ENCODE results near the gene MLLT3. TPM values are rescaled to one million over a fixed set of nuclear protein-coding genes. Genes with fewer than 3 reads are reported as not detected.

The MLLT3 gene
- total and polyA plus RNA-seq, 3 donors from 2014 or later, result 5.2 to 11.0 (median 7.6) TPM

DNA sequence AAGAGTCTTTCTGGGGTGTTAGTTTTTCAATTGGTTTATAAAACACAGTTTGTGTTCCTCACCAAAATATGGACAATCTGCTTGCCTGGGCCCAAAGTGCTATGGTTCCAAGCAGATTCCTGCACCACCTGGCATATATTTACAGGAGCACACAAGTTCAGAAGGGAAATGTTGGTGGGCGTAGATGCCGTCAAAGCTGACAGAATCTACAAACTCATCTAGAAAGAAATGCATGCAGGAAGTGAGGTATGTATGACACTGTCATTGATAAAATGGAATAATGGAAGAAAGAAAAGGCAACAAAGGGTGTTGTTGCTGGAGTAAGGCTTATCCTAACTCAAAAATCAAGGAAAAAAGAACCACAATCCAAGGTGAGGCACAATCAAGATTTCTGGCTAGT, 225.8 kb downstream of the MLLT3 start:
- Histone ChIP-seq H3K27ac (no peak overlapping the region), H3K9me3 (no peaks in the 10 kb centered on the region), H3K4me1 (no peaks in the 10 kb centered on the region), H3K27me3 (no peaks in the 10 kb centered on the region), H3K36me3 (ENCODE audit: low read depth, missing control alignments) (no peaks in the 10 kb centered on the region), H3K4me3 (no peak overlapping the region)
- no peak for DNase-seq
- WGBS, 2 donors, result 95 to 96% methylated on average over 2 of the region's 2 CpGs
- TF ChIP-seq, protein P1, sequence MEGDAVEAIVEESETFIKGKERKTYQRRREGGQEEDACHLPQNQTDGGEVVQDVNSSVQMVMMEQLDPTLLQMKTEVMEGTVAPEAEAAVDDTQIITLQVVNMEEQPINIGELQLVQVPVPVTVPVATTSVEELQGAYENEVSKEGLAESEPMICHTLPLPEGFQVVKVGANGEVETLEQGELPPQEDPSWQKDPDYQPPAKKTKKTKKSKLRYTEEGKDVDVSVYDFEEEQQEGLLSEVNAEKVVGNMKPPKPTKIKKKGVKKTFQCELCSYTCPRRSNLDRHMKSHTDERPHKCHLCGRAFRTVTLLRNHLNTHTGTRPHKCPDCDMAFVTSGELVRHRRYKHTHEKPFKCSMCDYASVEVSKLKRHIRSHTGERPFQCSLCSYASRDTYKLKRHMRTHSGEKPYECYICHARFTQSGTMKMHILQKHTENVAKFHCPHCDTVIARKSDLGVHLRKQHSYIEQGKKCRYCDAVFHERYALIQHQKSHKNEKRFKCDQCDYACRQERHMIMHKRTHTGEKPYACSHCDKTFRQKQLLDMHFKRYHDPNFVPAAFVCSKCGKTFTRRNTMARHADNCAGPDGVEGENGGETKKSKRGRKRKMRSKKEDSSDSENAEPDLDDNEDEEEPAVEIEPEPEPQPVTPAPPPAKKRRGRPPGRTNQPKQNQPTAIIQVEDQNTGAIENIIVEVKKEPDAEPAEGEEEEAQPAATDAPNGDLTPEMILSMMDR (IDR thresholded peaks at IDR 0.05), result no peak
- TF ChIP-seq POLR2A (IDR thresholded peaks at IDR 0.05), result no peak
- intact Hi-C loops (cut with DNase I; ENCODE audit: low total_unique reads), result no loop called here

DNA sequence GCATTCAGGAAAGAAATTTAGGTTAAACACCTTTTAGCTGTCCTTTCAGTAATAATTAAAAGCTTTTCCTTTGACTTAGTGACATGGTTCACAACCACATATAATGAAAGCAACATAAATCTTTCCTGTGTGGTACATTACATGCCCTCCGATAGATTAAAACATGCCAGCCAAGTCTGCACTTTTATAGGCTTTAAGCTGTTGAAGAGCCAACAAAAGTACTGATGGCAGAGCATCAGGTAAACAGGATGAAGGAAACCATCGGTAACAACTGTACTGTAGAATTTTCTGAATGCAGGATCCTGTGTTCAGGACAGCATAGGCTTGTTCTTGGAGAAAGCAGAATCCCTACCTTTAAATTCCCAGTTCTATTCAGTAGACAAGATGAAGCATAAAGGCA, 226.6 kb downstream of the MLLT3 start:
- Histone ChIP-seq H3K4me3 (no peak overlapping the region), H3K27ac (no peak overlapping the region), H3K27me3 (no peaks in the 10 kb centered on the region), H3K4me1 (no peaks in the 10 kb centered on the region), H3K36me3 (ENCODE audit: low read depth, missing control alignments) (no peaks in the 10 kb centered on the region), H3K9me3 (no peaks in the 10 kb centered on the region)
- DNase-seq, result no peak
- TF ChIP-seq, protein P1 (IDR thresholded peaks at IDR 0.05), result no peak
- TF ChIP-seq POLR2A (IDR thresholded peaks at IDR 0.05), result no peak
- intact Hi-C loops (cut with DNase I; ENCODE audit: low total_unique reads), result no loop called here
- 71 to 88% methylated on average over 2 of the region's 2 CpGs for WGBS, 2 donors

DNA sequence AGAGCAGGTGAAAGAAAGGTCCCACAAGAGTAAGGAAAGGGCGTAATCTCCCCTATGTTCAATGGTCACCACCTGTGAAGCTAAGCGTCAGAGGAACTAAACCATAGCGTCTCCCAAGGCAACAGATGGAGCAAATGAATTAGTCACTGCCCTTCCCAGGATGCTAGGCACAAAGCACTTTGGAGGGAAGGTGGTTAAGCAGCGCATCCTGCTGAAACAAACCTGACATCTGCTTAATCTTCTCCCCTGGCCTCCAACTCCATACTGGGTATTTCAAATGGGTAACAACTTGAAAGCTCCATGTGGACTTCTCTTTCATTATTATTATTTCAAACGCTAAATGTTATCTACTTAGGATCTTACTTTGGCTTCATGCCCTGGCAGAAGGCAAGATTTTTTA, 227.3 kb downstream of the MLLT3 start:
- no peaks in the 10 kb centered on the region for H3K4me1 ChIP-seq
- H3K4me3 ChIP-seq, result no peak overlapping the region
- no peaks in the 10 kb centered on the region for H3K9me3 ChIP-seq
- no peak for TF ChIP-seq POLR2A (IDR thresholded peaks at IDR 0.05)
- TF ChIP-seq, protein P1 (IDR thresholded peaks at IDR 0.05), result no peak
- no peaks in the 10 kb centered on the region for H3K27me3 ChIP-seq
- no peak for DNase-seq
- 75 to 85% methylated on average over 5 of the region's 5 CpGs for WGBS, 2 donors
- no peak overlapping the region for H3K27ac ChIP-seq
- no peaks in the 10 kb centered on the region for H3K36me3 ChIP-seq (ENCODE audit: low read depth, missing control alignments)
- intact Hi-C loops (cut with DNase I; ENCODE audit: low total_unique reads), result no loop called here

DNA sequence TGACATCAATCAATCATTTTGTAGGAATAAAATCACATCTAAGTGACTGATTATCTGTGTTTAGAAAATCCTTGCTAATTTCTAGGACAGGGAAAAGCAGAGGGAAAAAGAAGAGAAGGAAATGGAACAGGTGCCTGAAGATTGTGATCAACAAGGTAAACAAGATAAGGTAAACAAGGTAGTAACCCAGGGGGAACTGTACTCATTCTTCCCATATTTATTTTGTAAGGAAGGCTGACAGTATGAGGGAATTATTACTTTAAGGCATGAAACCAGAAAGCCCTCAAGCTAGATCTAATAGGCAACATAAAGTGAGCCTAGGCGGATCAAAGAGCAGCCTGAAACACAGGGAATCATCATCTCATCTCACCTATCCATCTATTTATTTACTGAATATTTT, 231.1 kb downstream of the MLLT3 start:
- H3K9me3 ChIP-seq, result no peaks in the 10 kb centered on the region
- TF ChIP-seq, protein P1 (IDR thresholded peaks at IDR 0.05), result no peak
- H3K27ac ChIP-seq, result no peak overlapping the region
- H3K36me3 ChIP-seq (ENCODE audit: low read depth, missing control alignments), result no peaks in the 10 kb centered on the region
- 94 to 96% methylated on average over 1 of the region's 1 CpG for WGBS, 2 donors
- no peaks in the 10 kb centered on the region for H3K27me3 ChIP-seq
- no peak overlapping the region for H3K4me3 ChIP-seq
- intact Hi-C loops (cut with DNase I; ENCODE audit: low total_unique reads), result no loop called here
- DNase-seq, result no peak
- no peaks in the 10 kb centered on the region for H3K4me1 ChIP-seq

DNA sequence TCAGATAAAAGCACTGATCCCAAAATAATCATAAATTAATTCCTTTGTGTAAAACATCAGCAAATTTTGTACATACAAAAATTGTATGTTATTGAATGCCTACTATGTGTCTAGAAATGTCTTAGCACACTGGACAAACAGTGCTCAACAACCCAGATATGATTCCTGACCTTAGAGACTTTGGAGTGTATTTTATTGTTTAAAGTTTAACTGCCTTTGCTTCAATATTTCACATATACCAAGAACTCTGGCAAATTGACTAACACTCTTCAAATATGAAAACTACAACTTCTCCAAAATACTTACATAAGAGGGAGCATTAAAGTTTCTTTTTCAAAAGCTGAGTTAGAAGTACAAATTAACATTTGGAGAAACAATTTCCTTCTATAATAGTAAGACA, 231.9 kb downstream of the MLLT3 start:
- H3K27me3 ChIP-seq, result no peaks in the 10 kb centered on the region
- H3K4me1 ChIP-seq, result no peaks in the 10 kb centered on the region
- no peaks in the 10 kb centered on the region for H3K9me3 ChIP-seq
- DNase-seq, result no peak
- no peaks in the 10 kb centered on the region for H3K36me3 ChIP-seq (ENCODE audit: low read depth, missing control alignments)
- intact Hi-C loops (cut with DNase I; ENCODE audit: low total_unique reads), result no loop called here
- no peak overlapping the region for H3K4me3 ChIP-seq
- TF ChIP-seq, protein P1 (IDR thresholded peaks at IDR 0.05), result no peak
- no peak for TF ChIP-seq POLR2A (IDR thresholded peaks at IDR 0.05)
- no peak overlapping the region for H3K27ac ChIP-seq

All from testis (tissue), 3 donors.